OCI-LY3 (cell line): ENCODE data around the gene ACSL6.

Source experiments
- CTCF ChIP-seq: fragments of 200-600, 300-600 bp; sonication (generic); IDR thresholded peaks from 2 replicates; pipeline ENCODE4 v1.5.1; 2014; ENCODE audit warnings: antibody characterized with exemption, low read length, low read depth
- EZH2phosphoT487 ChIP-seq: fragments of 200-600 bp; shearing (Covaris generic); IDR thresholded peaks from 2 replicates; pipeline ENCODE4 v1.6.1; 2018; ENCODE audit warnings: antibody characterized with exemption, mixed run types, low read depth

GRCh38 chr5:132060501-132061161 lies 49.2 kb upstream of the ACSL6 start, which contains the start of gene IL3:
- TF ChIP-seq CTCF (no peak), EZH2phosphoT487 (no peak)
